Measurements from ENCODE around the gene GPX6.
"Not testable (repeated sequence)": the region's sequence is repeated elsewhere in the genome, so short reads cannot be mapped to it uniquely, and the experiment has no call there.

GPX6 gene, protein sequence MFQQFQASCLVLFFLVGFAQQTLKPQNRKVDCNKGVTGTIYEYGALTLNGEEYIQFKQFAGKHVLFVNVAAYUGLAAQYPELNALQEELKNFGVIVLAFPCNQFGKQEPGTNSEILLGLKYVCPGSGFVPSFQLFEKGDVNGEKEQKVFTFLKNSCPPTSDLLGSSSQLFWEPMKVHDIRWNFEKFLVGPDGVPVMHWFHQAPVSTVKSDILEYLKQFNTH
- 0 to 0.15 (median 0) reads per million in 4 donors for total RNA-seq

DNA sequence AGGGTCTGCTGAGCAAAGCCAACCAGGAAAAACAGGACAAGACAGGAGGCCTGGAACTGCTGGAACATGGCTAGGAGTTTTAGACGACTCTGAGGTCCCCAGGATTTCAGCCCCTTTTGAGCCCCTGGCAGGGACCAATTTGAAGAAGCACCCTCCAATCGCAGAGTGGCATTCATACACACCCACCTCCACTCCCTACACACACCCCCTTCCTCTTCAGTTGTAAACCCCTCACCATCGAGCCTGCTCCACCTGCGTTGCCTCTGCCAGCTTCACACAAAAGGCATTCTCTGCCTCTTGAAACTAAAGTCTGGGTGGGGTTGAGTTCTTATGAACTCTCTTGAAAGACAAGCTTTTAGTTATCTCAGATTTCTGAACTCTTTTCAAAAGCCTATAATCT is at the start of gene GPX6:
GPX6 (minus strand) TSS at position 118 of the 400 bp plus-strand sequence; CDS start at position 68, 50 bp downstream.
- DNase-seq, result no peak

DNA sequence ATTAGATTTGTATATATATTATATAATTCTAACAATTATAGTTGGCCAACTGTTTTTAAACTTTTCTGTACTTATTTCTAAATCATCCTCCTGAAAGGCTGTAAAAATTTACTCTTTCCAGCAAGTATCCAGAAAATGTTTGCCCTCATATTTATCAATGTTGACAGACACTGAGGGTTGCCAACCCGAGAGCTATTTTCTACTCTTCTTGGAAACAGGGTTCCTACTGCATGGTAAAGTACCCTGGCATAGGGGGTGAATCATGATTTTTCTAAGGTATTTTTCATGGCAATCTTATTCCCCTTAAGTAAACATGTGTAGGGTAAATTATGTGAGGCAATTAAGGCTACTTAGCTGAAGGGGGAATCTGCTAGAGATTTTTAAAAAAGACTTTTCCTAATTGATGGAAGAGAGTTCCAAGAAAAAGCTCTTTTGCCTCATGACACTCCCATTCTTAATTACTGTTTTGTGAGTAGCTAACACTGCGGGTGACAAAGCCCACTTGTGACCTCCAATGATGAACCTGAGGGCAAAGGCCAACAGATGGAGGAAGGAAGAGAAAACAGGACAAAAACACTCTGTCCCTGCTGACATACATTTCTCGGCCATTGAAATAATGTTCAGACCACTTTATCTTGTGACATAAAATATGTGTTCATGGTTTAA is 48.0 kb upstream of the GPX6 start:
- no peak for DNase-seq

DNA sequence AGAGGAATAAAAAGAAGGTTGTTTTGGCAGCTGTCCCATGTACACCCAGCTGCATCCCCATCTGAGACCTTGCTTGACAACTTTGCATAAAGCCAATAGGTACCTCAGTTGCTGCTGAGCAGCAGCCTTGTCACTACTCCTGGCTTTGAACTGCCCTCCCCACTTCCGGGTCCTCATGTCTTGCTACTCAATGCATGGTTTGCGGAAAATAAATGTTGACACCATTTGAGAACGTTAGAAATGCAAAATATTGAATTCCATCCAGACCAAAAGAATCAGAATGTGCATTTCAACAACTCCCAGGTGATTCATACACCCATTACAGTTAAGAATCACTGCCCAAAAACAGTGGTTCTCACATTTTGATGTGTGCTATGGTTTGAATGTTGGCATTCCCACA is 43.0 kb upstream of the GPX6 start:
- DNase-seq, result no peak

DNA sequence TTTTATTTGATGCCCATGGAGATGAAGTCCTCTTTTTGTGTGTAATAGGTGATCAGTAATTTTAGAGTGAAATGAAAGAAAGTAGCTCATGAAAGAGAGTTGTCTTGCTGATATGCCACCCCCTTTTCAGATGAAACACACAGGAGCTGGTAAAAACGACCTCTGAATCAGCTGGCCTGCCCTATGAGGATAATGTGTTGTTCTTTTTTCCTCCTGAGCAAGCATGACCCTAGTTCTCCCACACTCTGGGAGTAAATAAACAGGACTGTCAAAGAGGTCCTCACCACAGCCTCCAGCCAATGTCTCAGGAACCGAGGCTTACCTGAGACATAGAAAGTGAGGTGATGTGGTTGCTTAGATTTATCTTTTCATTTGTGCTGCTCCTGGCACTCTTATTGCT is 39.5 kb upstream of the GPX6 start:
- no peak for DNase-seq

DNA sequence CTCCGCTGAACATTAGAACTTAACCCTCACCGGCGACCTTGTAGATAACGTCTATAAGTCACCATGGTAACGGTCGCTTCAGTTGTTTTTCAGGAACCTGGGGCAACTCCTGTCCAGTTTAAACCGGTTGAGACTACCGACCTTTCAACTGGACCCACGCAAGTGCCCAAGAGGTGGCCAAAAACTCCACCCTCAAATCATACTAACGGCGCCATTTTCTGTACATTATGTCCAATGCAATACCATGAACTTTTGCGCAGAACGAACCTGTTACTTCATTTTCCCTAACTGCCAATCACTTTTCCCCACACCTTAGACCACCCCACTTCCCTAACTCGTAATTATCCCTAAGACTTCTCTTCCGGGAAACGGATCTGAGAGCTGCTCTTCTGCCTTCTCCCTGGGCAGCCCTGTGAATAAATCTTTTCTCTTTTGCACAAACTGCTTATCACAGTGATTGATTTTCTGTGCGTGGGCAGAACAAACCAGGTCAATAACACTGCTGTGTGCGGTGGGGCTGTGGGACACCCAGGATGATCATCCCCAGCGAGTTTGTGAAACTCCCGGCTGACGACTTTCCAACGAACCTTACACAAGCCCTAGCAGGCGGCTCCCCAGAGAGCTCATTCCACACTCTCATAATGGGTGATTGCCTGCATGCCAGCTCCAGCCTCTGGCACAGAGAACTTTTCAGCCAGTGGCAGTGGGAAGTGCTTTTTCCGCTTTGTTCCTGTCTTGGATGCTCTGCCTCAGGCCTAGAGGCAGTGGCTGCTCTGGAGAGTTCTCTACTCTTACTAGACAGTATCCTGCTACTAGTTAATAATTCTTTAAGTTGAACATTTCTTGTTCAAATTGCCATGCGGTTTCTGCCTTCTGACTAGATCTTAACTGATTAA is 38.6 kb upstream of the GPX6 start:
- no peak for DNase-seq

DNA sequence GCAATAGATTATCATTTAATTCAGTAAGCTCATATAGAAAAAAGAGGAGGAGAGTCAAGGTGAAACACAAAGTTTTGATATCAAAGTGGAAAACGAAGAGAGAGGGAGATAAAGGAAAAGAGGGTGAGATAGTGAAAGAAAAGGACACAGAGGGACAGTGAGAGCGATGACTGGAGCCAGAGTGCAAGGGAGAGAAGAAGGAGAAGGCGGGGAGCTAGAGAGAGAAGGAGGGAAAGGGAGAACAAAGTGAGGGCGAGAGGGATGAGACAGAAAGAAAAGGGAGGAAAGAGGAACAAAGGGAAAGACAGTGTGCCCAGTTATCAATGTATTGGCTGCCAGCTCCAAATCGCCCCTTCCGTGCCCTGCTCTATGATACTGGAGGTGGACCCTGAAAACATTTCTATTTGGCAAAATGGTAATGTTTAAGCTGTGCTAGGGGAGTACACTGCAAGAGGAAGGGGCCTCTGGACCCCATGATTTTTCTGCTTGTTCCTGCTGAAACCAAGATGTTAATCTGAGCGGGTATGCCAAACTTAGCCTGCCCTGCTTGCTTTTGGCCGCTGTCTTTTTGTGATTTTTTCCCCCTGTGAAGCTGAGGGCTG is 37.9 kb upstream of the GPX6 start:
- DNase-seq, result no peak

DNA sequence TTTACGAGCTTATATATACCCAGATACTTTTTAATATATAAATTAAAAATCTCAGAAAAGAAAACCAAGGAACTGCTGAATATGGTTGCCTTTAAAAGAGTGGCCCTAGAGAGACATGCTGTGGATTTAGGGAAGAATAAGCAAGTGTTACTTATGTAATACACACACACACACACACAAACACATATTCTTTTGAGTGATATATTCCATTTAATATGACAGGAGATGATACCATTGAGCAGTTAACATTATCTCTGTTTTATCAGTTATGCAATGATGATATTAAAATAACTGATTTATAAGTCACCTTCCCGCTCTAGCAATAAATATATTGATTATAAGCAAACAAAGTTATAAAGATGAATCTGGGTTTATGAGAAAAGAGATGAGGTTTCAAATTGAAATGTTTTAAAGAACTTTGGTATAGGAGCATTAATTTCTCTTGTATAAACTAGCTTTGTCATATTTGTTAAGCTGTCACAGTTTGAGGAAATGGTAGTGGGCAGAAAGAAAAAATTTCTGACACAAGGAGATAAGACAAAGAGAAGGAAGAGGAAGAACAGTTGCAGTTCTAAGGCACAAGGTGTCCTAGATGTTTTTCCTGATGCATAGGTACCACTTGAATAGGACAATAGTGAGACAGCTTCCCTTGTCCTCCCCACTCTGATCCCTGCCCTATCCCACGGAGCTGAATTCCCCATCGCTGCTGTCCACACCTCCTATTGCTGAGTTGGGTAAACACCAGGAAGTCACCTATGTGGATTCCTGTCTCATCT is 36.5 kb upstream of the GPX6 start:
- DNase-seq, result no peak

DNA sequence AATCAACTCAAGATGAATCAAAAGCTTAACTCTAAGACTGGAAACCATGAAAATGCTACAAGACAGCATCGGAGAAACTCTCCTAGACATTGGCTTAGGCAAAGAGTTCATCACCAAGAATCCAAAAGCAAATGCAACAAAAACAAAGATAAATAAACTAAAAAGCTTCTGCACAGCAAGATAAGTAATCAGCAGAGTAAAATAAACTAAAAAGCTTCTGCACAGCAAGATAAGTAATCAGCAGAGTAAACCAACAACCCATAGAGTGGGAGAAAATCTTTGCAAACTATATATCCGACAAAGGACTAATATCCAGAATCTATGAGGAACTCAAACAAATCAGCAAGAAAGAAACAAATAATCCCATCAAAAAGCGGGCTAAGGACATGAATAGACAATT is 31.4 kb upstream of the GPX6 start:
- DNase-seq, result not testable (repeated sequence)

DNA sequence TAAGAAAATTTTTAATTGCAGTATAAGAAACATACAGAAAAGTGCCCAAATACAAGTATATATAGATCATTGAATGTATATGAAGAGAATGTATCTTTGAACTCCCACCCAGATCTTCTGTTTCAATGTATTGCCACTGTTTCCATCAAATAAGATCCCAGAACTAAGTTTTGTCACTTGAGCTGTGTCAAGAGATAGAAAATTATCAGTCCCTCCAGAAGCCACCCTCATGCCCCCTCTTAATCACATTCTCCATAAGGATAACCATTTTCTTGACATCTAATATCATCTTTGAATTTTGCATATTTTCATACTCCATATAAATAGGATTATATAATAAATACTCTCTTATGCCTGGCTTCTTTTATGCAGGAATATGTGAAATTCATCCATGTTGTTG is 30.4 kb upstream of the GPX6 start:
- no peak for DNase-seq

DNA sequence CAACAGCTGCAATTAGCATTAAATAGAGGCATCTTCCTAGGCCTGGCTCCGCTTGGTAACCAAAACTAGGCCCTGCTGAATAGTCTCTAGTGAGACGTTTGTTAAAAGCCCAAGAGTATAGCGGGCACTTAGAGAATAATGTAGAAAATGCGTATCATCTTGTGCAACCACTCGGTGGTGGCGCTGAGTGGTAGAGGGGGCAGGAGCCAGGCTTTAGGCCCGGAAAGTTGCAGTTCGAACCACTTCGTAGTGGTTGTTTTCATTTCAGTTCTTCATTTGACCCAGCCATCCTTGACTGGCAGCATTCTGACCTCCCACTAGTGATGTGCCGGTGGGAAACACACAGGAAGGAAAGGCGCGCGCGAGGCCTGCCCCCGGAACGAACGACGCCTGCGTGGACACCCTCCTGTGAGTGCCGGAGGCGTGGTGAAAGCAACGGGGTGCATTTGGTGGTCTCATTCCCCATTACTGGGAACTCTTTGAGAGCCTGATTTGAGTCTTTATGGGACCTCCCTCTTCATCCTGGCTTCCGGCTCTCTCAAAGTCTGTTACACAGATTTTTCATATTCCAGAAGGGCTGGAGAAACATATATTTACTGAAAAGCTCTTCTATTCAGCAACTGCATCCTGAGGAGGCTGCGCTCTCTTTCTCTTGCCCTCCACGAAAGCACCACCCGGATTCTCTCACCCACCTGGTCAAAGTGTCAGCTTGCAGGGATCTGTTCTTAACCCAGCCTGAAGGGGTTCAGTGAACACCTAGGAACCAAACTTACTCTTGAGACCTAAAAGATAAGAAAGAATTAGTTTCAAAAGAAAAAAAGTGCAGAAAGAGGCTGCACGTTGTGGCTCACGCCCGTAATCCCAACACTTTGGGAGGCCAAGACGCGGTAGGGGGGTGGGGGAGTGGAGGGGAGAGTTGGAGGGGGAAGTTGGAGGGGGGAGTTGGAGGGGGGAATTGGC is 28.3 kb upstream of the GPX6 start:
- DNase-seq, result no peak

DNA sequence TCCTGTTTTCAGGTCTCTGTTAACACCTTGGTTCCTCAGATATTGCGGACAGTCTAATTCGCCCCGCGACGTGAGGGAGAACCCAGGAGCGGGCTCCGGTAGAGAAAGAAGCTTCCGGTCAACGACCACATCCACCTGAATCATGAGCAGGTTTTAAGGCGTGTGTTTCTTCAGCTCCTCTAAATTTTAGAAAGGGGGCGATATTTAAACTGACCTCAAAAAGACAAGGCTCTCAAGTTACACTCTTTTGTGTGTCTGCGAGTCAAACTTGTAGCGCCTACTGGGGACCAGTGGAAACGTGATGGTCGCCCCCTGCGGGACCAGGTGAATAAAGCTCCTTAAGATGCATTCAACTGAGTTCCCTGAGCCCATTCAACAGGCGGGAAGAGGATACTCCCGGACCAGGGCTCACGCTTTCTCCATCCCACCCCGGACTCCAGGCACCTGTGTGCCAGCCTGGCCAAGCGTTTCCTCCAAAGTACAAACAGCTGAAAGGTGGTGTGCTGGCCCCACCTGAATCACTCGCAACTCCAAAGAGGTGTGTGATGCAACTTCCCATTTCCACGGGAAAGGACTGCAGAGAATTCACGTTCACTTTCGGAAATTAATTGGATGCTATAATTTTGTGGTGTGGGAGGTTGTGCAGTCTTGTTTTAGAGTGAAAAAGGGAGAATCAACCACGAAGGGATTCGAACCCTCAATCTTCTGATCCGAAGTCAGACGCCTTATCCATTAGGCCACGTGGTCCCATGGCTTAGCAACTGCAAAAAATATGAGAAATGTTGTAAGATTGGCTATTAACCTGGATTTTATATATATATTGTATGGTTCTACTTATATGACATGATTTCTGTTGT is 27.1 kb upstream of the GPX6 start:
- peak in 4 of 5 donors; percentile 26 to 66 (median 39) for DNase-seq

DNA sequence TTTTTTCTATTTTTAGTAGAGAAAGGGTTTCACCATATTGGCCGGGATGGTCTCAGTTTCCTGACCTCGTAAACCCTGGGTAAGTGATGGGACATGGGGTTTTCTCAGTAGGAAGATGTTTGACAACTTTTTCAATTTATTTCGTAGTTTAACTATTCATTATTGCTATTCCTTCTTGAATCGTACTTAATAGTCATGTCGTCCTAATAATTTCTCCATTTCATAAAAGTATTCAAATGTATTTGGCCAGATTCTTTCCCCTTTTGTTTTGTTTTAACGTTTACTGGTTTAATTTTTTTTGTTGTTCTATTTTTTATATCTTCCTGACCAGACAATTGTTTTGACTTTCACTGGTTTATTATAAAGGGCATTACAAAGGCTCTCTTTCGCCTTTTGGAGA is 26.4 kb upstream of the GPX6 start:
- no peak for DNase-seq

DNA sequence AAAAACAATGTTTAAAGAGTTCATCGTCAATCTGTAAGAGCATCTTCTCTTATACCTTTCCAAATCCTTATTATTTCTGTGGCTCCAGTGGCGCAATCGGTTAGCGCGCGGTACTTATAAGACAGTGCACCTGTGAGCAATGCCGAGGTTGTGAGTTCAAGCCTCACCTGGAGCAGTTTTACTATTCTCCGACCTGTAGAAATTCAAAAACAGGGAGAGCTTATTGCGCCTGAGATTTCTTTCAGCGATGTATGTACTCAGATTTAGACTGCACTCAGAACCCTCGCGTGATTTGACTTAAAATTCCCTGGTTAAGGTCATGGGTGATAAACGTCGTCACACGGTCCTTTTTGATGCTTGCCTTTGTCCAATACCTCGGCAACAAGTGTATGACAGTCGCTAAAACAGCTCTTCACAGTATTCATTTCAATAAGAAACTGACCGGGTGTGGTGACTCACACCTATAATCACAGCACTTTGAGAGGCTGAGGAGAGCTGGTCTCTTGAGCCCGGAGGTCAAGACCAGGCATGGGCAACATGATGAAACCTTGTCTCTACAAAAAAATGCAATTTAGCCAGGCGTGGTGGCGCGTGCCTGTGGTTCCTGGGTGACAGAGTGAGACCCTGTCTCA is 22.0 kb upstream of the GPX6 start:
- DNase-seq, result peak in 2 of 5 donors; percentile 8 to 30

DNA sequence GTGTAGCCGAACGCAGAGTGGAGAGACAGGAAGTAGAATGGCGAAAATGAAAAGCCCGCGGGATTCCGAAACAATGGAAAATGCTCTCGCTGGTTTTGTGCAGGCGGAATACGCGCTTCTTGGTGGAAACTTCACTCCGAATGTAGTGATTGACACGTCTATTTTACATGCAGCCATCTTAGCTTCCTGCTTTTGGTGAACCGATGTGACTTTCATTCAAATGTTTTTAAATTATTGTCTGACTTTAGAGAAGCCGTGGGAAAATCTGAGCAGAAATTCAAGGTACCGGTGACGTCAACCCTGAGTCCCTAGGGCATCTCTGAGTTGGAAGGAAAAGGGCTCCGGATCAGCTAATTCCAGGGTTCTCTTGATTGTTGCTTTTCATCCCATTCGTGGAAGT is 21.5 kb upstream of the GPX6 start:
- DNase-seq, result no peak

DNA sequence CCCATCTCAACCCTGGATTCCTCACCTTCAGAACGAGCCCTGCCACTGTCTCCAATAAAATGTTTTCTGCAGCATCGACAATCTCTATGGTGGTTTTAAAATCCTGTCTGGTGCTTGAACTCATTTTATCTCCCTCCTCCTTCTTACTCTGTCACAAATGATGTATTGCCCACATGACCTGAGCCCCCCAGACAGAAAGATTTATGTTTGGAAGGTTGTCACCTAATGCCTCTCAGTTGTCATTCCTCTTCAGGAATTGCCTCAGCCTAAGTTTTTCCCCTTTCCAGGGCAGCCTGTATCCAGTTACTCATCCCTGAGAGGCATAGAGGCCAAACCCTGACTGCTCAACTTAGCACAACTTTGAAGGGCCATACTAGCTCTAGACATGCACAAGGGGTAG is 19.3 kb upstream of the GPX6 start:
- no peak for DNase-seq

DNA sequence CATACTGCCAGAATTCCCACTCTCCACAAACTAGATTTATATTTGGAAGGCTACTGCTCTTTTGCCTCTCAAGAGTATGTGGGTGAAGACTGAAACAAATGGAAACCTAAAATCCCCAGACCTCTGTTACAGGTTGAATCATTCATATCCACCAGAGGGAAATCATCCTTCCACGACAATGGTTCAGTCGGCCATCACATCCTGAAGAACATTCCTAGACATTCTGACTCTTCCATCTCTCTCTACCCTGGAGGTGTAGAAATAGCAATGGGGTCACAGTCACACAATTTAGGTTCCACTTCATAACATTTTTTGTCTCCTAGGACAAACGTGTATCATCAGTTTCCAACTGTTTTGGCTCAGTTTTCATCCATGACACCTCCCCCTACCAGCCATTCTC is 18.7 kb upstream of the GPX6 start:
- DNase-seq, result no peak

DNA sequence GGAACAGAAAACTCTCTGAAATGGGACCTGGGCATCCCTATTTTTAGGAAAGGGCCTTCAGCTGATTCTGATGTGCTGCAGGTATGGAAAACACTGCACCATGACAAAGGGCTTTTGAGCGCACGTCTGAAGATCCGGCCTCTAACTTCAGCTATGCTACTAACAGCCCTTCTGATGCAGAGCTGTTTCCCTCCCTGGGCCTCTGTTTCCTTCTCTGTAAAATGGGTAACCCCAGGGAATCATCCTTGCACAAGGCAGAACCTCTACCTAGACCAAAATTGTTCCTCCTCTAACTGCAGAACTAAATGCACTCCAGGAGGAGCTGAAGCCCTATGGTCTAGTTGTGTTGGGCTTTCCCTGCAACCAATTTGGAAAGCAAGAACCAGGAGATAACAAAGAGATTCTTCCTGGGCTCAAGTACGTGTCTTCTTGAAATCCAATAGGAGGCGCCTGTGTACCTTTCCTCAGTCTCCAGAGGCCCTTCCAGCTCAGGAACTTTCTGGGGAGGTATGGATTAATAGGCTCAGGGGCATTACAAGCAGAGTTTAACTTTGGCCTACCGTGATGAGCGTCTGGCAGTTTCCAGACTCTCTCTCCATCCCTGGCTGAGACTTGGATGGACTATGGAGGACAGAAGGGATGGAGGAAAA is 16.0 kb upstream of the GPX6 start:
- DNase-seq, result no peak

DNA sequence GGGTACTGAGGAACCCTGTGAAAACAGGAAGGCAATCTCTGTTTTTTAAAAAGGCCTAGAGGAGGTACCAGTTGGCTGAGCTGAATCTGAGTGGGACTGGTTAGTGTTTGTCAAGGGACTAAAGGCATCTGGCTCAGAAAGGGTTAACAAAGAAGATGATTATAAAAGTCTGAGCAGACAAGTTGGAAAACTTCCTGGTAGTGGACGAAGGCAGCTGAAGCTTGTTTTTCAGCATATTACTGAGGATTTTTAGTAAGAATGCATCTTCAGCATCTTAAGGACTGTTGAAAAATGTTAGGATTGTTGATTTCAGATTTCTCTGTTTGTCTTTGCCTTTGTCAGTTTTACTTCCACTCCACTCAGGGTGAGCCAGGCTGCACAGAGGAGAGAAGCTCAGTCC is 15.2 kb upstream of the GPX6 start:
- DNase-seq, result no peak

DNA sequence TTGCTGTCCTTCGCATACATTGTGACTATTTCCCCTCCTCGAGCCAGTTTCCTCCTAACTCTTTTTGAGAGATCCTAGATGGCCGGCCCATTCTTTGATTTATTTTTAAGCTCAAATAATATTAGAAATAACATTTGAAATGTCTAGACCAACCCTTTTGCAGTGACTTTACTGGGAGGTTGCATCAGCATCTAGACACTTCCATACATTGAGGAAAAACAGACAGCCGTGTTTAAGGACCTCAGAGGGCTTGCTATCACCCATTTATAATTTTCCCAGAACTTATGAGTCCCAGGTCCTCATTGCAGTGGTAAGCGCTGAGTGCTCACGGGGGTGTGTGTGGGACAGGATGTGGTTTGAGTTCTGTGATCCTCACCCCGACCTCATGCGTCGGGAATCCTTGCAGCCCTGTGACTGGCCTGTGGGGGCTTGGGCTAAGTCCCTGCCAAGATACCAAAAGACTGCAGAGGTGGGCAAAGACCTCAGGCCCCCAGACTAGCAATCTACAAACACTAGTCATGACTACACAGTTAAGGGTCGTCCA is 10.0 kb upstream of the GPX6 start, which contains the start of gene GPX5:
GPX5 (plus strand) TSS at position 386 of the 544 bp plus-strand sequence; CDS start at position 519, 133 bp downstream.
- DNase-seq, result no peak
